GM12878 (cell line): ENCODE data around the gene ZNF768. TPM values are rescaled to one million over a fixed set of nuclear protein-coding genes. Genes with fewer than 3 reads are reported as not detected.

ENCODE experiments used
- ATAC-seq: fragments of 200-7000 bp; cut with Tn5 transposase; 3 replicates; pipeline ENCODE4 v1.9.1; 2020; ENCODE audit warnings: mild to moderate bottlenecking, moderate library complexity
- BruUV-seq: library from RNA; stranded (reverse); fragments of 400-500 nt; replicated peaks from 2 replicates; lab custom pipeline; 2021; lab: Mats Ljungman, UMichigan
- CTCF ChIA-PET: fragments of 300-600 bp; sonication (Branson Sonifier 250); formaldehyde crosslinking; extraction: SDS; loops from one replicate; lab custom pipeline; 2021; ENCODE audit warnings: inconsistent platforms; lab: Yijun Ruan, JAX
- POLR2A ChIA-PET: fragments of 350-600 bp; formaldehyde crosslinking; extraction: SDS; loops from one replicate; lab custom pipeline; 2021; ENCODE audit warnings: inconsistent platforms; lab: Charles Lee
- RAD21 ChIA-PET: fragments of 300-600 bp; sonication (Branson Sonifier 250); formaldehyde crosslinking; loops from one replicate; lab custom pipeline; 2023; ENCODE audit warnings: antibody characterized with exemption; ENCODE audit not compliant: unreplicated experiment; lab: Charles Lee
- SMC1A ChIA-PET: fragments of 300-600 bp; sonication (Branson Sonifier 250); formaldehyde crosslinking; loops from one replicate; lab custom pipeline; 2023; ENCODE audit not compliant: unreplicated experiment, uncharacterized antibody; lab: Charles Lee
- DNase-seq: peaks from one replicate; pipeline ENCODE4 v3.0.0-alpha.2; 2011; ENCODE audit warnings: low read depth, low spot score
- FAIRE-seq: peaks from 3 replicates; lab custom pipeline; 2011; peaks lifted over from hg19 to GRCh38; lab: Jason Lieb, UNC
- H2AFZ ChIP-seq: 2 replicates; pipeline ENCODE4 v1.6.0; 2011; ENCODE audit warnings: low read depth, low read length, control low read depth; ENCODE audit not compliant: control insufficient read depth
- H3K27ac ChIP-seq: 2 replicates; pipeline ENCODE4 v1.5.1; 2011; ENCODE audit warnings: control low read depth; ENCODE audit not compliant: control insufficient read depth, insufficient read depth
- H3K27me3 ChIP-seq, 2 experiments: replicated peaks in 1 of 2; 2 replicates each; pipeline versions ENCODE4 v1.6.0 to v1.6.1; 2011; ENCODE audit warnings: low read length in 1 of 2; ENCODE audit not compliant: control insufficient read depth in 2 of 2, insufficient read depth in 2 of 2
- H3K36me3 ChIP-seq, 2 experiments: 2 replicates each; pipeline ENCODE4 v1.5.1; 2011; ENCODE audit warnings: low read length in 1 of 2; ENCODE audit not compliant: control insufficient read depth in 2 of 2, insufficient read depth in 2 of 2
- H3K4me1 ChIP-seq: 2 replicates; pipeline ENCODE4 v1.6.1; 2011; ENCODE audit warnings: mild to moderate bottlenecking, low read length, moderate library complexity, mixed read lengths; ENCODE audit not compliant: control insufficient read depth, insufficient read depth
- H3K4me2 ChIP-seq: 2 replicates; pipeline ENCODE4 v1.6.0; 2011; ENCODE audit warnings: control low read depth; ENCODE audit not compliant: control insufficient read depth, insufficient read depth
- H3K4me3 ChIP-seq: fragments of 200-600 bp; sonication (generic); 2 replicates; pipeline ENCODE4 v1.5.1; 2016
- H3K79me2 ChIP-seq: 2 replicates; pipeline ENCODE4 v1.6.0; 2011; ENCODE audit warnings: low read length; ENCODE audit not compliant: control insufficient read depth, insufficient read depth
- H3K9ac ChIP-seq: 2 replicates; pipeline ENCODE4 v1.8.0; 2011; ENCODE audit warnings: low read length, control low read depth, mixed read lengths; ENCODE audit not compliant: control insufficient read depth, insufficient read depth
- H3K9me3 ChIP-seq: replicated peaks from 3 replicates; pipeline ENCODE4 v1.5.1; 2011; ENCODE audit warnings: mild to moderate bottlenecking, low read length; ENCODE audit not compliant: control insufficient read depth, insufficient read depth
- H4K20me1 ChIP-seq: 2 replicates; pipeline ENCODE4 v1.6.0; 2011; ENCODE audit not compliant: control insufficient read depth, insufficient read depth
- MLLT1 ChIP-seq: fragments of 450-650 bp; IDR thresholded peaks from 2 replicates; pipeline ENCODE4 v1.6.1; 2016; ENCODE audit warnings: mild to moderate bottlenecking
- SRF ChIP-seq, 2 experiments: IDR thresholded peaks; 2 replicates each; pipeline ENCODE4 v1.6.1; 2011; ENCODE audit warnings: low read depth in 2 of 2, low read length in 2 of 2, mild to moderate bottlenecking in 1 of 2, moderate library complexity in 1 of 2
- ZNF217 ChIP-seq: fragments of 450-650 bp; IDR thresholded peaks from 2 replicates; pipeline ENCODE4 v1.6.1; 2017; ENCODE audit warnings: antibody characterized with exemption, mild to moderate bottlenecking
- WGBS: methylation state at CpG from one replicate; pipeline ENCODE4 v1.1.6; 2016; ENCODE audit warnings: low lambda C conversion rate; ENCODE audit not compliant: insufficient replicate concordance, insufficient coverage; ENCODE audit errors: missing lambda C conversion rate; 5-methylcytosine and 5-hydroxymethylcytosine counted together
- in situ Hi-C: fragments of 300-500 bp; cut with MboI; formaldehyde crosslinking; loops from 9 replicates; pipeline ENCODE4 v1.14.3; 2018; ENCODE audit warnings: mixed read lengths
- intact Hi-C: fragments of 100-400 bp; cut with micrococcal nuclease; formaldehyde crosslinking; loops from one replicate; pipeline ENCODE4 v1.14.2; 2022; ENCODE audit not compliant: unreplicated experiment
- polyA plus RNA-seq, 11 experiments: library from polyadenylated mRNA; depleted of rRNA in 4 of 11; unstranded in 6 of 11; stranded (reverse) in 5 of 11; fragments of >200 nt; fragmentation: Nextera tagmentation in 4 of 11; fragmentation: Illumina TruSeq in 1 of 11; extraction: Ambion mirVana in 4 of 11; extraction: Trizol in 1 of 11; gene quantifications; 1 replicate in 1 of 11; 2 replicates in 10 of 11; pipeline versions ENCODE4 v1.2.1 to v1.2.3, GENCODE V29; 2011 to 2016; ENCODE audit warnings: inconsistent platforms in 2 of 11, missing spikeins in 2 of 11, low read depth in 1 of 11
- total RNA-seq, 4 experiments: library from RNA; depleted of rRNA in 3 of 4; stranded (reverse); fragments of >200 nt in 3 of 4; fragmentation: Illumina TruSeq in 1 of 4; extraction: Trizol in 1 of 4; gene quantifications; 2 replicates each; pipeline versions ENCODE4 v1.2.1 to v1.2.3, GENCODE V29; 2013 to 2021

Gene ZNF768
- total and polyA plus RNA-seq, 10 of the 15 experiments (the other 5 are each of a cell fraction or from before 2014, with no cell fraction given): 0.05 to 23.1 (median 9.1) TPM

- no peaks in the 10 kb centered on the region for H3K27me3 ChIP-seq
- peaks cover 27% of the 10 kb centered on the region for H3K79me2 ChIP-seq
- H4K20me1 ChIP-seq: no peaks in the 10 kb centered on the region
- CTCF ChIA-PET: interaction anchor here (0.9 to 7.5 kb wide), 9 partner anchors 16 to 154 kb away, joined by 3 to 125 read pairs (median 13); partner anchors contain the start of genes DCTPP1 and ZNF747
- POLR2A ChIA-PET: interaction anchor here (2.1 to 11.0 kb wide), 3 partner anchors 17 to 53 kb away, joined by 12 to 367 read pairs (median 18); no protein-coding TSS in a partner anchor
- WGBS: 97% methylated on average over 6 of the region's 7 CpGs
- H3K27ac ChIP-seq: no peak overlapping the region
- FAIRE-seq: no peak
- H2AFZ ChIP-seq: no peak overlapping the region
- H3K9ac ChIP-seq: no peak overlapping the region
- in situ Hi-C loops (loop anchor here (25.0 kb wide), 1 partner anchor 1413 kb away; no protein-coding TSS in a partner anchor), intact Hi-C loops (no loop called here)
- H3K9me3 ChIP-seq: no peaks in the 10 kb centered on the region
- TF ChIP-seq MLLT1: peak; percentile 96
- TF ChIP-seq ZNF217: no peak
- no peak for TF ChIP-seq SRF (IDR thresholded peaks at IDR 0.05; ENCODE audit: low read depth in 2 of 2, low read length in 2 of 2)
- H3K4me1 ChIP-seq: peaks cover 34% of the 10 kb centered on the region
- SMC1A ChIA-PET: interaction anchor here (1.2 to 11.2 kb wide), 5 partner anchors 22 to 60 kb away, joined by 3 to 431 read pairs (median 12); partner anchors contain the start of genes DCTPP1, SEPHS2 and ZNF747
- no TSS peak for BruUV-seq
- no peak for ATAC-seq
- peak overlapping the region; percentile 96; the same call in 1 of the 2 replicates for H3K4me3 ChIP-seq
- RAD21 ChIA-PET: interaction anchor here (0.9 to 11.0 kb wide), 7 partner anchors 16 to 61 kb away, joined by 3 to 307 read pairs (median 8); partner anchors contain the start of gene DCTPP1
- peaks cover 4% of the 10 kb centered on the region in 2 experiments; a peak in 2 of 4 replicates for H3K36me3 ChIP-seq
- DNase-seq: no peak
- peak overlapping the region; percentile 95 for H3K4me2 ChIP-seq
Measured at GRCh38 chr16:30474684-30475083, 51.7 kb downstream of the ZNF768 start.
